Breast epithelium (tissue), 3 donors: ENCODE data around the gene ST6GALNAC6.

Experiments
- POLR2A ChIP-seq: fragments of 450-650 bp; IDR thresholded peaks from one replicate; pipeline ENCODE4 v1.6.1; 2016; ENCODE audit warnings: antibody characterized with exemption, mild to moderate bottlenecking, moderate library complexity
- POLR2AphosphoS5 ChIP-seq, 3 donors: sonication (generic); formaldehyde crosslinking; IDR thresholded peaks; one replicate each; pipeline ENCODE4 v1.6.1; 2017; ENCODE audit warnings: antibody characterized with exemption in 3 of 3
- TF ChIP-seq, protein P1 (sequence below), 3 donors: fragments of 450-650 bp; IDR thresholded peaks; one replicate each; pipeline ENCODE4 v1.5.1; 2016 to 2017; ENCODE audit warnings: antibody characterized with exemption in 3 of 3, mild to moderate bottlenecking in 3 of 3, moderate library complexity in 3 of 3

DNA sequence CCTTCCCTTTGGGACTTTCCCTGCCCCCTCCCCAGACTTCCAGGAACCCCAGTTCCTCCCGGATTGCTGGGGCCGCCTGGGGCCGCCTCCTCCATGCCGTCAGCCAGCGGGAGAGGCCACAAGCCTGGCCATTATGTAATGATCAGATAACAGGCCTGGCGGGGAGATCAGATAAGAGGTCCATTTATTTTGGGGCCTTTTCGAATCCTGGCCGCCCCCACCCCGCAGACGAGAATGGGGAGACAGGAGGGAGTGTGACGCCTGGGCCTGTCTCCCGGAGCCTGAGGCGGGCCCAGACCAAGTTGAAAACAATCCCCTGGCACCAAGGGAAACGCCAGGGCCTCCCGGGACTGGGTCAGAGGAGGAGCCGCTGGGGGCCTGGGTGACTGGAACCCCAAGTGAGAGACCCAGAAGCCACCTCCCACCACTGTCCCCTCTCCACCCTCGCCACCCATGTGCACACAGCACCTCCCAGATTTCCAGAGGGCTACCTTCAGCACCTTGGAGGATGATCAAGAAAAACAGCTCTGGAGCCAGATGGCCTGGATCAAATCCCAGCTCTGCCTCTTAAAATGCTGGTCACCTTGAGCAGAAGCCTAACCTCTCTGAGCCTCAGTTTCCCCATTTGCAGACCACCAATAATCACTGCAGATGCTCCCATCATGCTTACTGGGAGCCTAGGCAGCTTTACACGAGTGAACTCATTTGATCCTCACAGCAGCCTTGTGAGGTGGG, 52.8 kb downstream of the ST6GALNAC6 start:
- TF ChIP-seq POLR2A (no peak), POLR2AphosphoS5 (IDR thresholded peaks at IDR 0.05) (no peak)
- TF ChIP-seq, protein P1, sequence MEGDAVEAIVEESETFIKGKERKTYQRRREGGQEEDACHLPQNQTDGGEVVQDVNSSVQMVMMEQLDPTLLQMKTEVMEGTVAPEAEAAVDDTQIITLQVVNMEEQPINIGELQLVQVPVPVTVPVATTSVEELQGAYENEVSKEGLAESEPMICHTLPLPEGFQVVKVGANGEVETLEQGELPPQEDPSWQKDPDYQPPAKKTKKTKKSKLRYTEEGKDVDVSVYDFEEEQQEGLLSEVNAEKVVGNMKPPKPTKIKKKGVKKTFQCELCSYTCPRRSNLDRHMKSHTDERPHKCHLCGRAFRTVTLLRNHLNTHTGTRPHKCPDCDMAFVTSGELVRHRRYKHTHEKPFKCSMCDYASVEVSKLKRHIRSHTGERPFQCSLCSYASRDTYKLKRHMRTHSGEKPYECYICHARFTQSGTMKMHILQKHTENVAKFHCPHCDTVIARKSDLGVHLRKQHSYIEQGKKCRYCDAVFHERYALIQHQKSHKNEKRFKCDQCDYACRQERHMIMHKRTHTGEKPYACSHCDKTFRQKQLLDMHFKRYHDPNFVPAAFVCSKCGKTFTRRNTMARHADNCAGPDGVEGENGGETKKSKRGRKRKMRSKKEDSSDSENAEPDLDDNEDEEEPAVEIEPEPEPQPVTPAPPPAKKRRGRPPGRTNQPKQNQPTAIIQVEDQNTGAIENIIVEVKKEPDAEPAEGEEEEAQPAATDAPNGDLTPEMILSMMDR (IDR thresholded peaks at IDR 0.05) = no peak
